H1 (cell line): ENCODE data around the gene PAIP2B. TPM values are rescaled to one million over a fixed set of nuclear protein-coding genes. Genes with fewer than 3 reads are reported as not detected.

Experiments
- CTCF ChIA-PET: fragments of 300-600 bp; sonication (Branson Sonifier 250); formaldehyde crosslinking; loops from one replicate; lab custom pipeline; 2021; ENCODE audit not compliant: partially characterized antibody; lab: Charles Lee
- POLR2A ChIA-PET: fragments of 300-600 bp; sonication (Branson Sonifier 250); formaldehyde crosslinking; loops from one replicate; lab custom pipeline; 2021; ENCODE audit warnings: inconsistent platforms; ENCODE audit not compliant: partially characterized antibody; lab: Charles Lee
- DNase-seq, 2 experiments: peaks; one replicate each; pipeline versions ENCODE4 v3.0.0 to v3.0.0-alpha.2; 2010 to 2022; ENCODE audit warnings: low spot score in 2 of 2, low read depth in 1 of 2, mixed read lengths in 1 of 2
- FAIRE-seq: peaks from 2 replicates; lab custom pipeline; 2011; peaks lifted over from hg19 to GRCh38; lab: Jason Lieb, UNC
- H2AFZ ChIP-seq: 2 replicates; pipeline ENCODE4 v1.8.1; 2012; ENCODE audit warnings: low read length, inconsistent platforms
- H2AK5ac ChIP-seq: 2 replicates; pipeline ENCODE4 v1.6.1; 2013; ENCODE audit warnings: low read depth, low read length
- H2BK120ac ChIP-seq: replicated peaks from 2 replicates; pipeline ENCODE3; 2013; ENCODE audit warnings: low read depth, low read length, inconsistent platforms
- H2BK12ac ChIP-seq: 2 replicates; pipeline ENCODE4 v1.6.1; 2013; ENCODE audit warnings: low read depth, low read length
- H2BK15ac ChIP-seq: 2 replicates; pipeline ENCODE4 v1.6.1; 2013; ENCODE audit warnings: low read length
- H2BK20ac ChIP-seq: 2 replicates; pipeline ENCODE4 v1.6.1; 2013; ENCODE audit warnings: low read length
- H2BK5ac ChIP-seq: 2 replicates; pipeline ENCODE4 v1.6.1; 2013; ENCODE audit warnings: low read depth, low read length
- H3K14ac ChIP-seq: 2 replicates; pipeline ENCODE4 v1.6.1; 2013; ENCODE audit warnings: inconsistent platforms; ENCODE audit not compliant: insufficient read length
- H3K18ac ChIP-seq: 2 replicates; pipeline ENCODE4 v1.6.1; 2013; ENCODE audit warnings: low read length; ENCODE audit errors: extremely low read depth
- H3K23ac ChIP-seq: 2 replicates; pipeline ENCODE4 v1.6.1; 2013; ENCODE audit warnings: inconsistent platforms; ENCODE audit not compliant: insufficient read length
- H3K23me2 ChIP-seq: 2 replicates; pipeline ENCODE4 v1.6.1; 2013; ENCODE audit warnings: low read depth, low read length
- H3K27ac ChIP-seq: 2 replicates; pipeline ENCODE4 v1.6.1; 2011; ENCODE audit warnings: low read depth, low read length, inconsistent platforms
- H3K27me3 ChIP-seq, 4 experiments: replicated peaks in 1 of 4; 1 replicate in 1 of 4; 2 replicates in 3 of 4; pipeline versions ENCODE4 v1.6.1 to v1.8.1; 2011 to 2013; ENCODE audit warnings: low read length in 3 of 4, mild to moderate bottlenecking in 3 of 4, inconsistent platforms in 2 of 4, mixed read lengths in 2 of 4, moderate library complexity in 1 of 4; ENCODE audit not compliant: control insufficient read depth in 3 of 4, insufficient read depth in 3 of 4; ENCODE audit errors: extremely low read depth in 1 of 4
- H3K36me3 ChIP-seq, 4 experiments: 2 replicates each; pipeline versions ENCODE4 v1.6.1 to v1.8.1; 2011 to 2013; ENCODE audit warnings: mild to moderate bottlenecking in 4 of 4, low read length in 3 of 4, moderate library complexity in 2 of 4, control low read depth in 1 of 4, inconsistent platforms in 1 of 4; ENCODE audit not compliant: insufficient read depth in 4 of 4, control insufficient read depth in 2 of 4
- H3K4ac ChIP-seq: replicated peaks from 2 replicates; pipeline ENCODE3; 2013; ENCODE audit warnings: low read length, low read depth, mixed read lengths, inconsistent platforms; ENCODE audit not compliant: insufficient read length
- H3K4me1 ChIP-seq, 4 experiments: replicated peaks in 1 of 4; 1 replicate in 1 of 4; 2 replicates in 3 of 4; pipeline versions ENCODE4 v1.6.1 to v1.8.1; 2011 to 2013; ENCODE audit warnings: low read length in 3 of 4, inconsistent platforms in 2 of 4, mixed read lengths in 1 of 4; ENCODE audit not compliant: insufficient read depth in 4 of 4, control insufficient read depth in 3 of 4
- H3K4me2 ChIP-seq, 2 experiments: 2 replicates each; pipeline versions ENCODE4 v1.6.1 to v1.8.1; 2011 to 2013; ENCODE audit warnings: low read depth in 2 of 2, low read length in 2 of 2, control low read depth in 1 of 2, inconsistent platforms in 1 of 2, mild to moderate bottlenecking in 1 of 2; ENCODE audit not compliant: insufficient read depth in 1 of 2
- H3K4me3 ChIP-seq, 4 experiments: fragments of 200-600, 300-600 bp in 1 of 4; sonication (generic), shearing (Covaris generic), sonication (Bioruptor Twin) in 1 of 4; 2 replicates each; pipeline versions ENCODE4 v1.5.1 to v1.8.1; 2011 to 2016; ENCODE audit warnings: low read length in 4 of 4, low read depth in 3 of 4, control low read depth in 2 of 4, inconsistent platforms in 2 of 4, mild to moderate bottlenecking in 2 of 4, mixed read lengths in 1 of 4, moderate library complexity in 1 of 4; ENCODE audit not compliant: insufficient read depth in 2 of 4; ENCODE audit errors: extremely low read depth in 1 of 4
- H3K56ac ChIP-seq: replicated peaks from 2 replicates; pipeline ENCODE3; 2013; ENCODE audit warnings: low read depth, mild to moderate bottlenecking, mixed read lengths, low read length, inconsistent platforms; ENCODE audit not compliant: insufficient read length
- H3K79me1 ChIP-seq: 2 replicates; pipeline ENCODE4 v1.6.1; 2013; ENCODE audit warnings: low read depth, low read length, control low read depth
- H3K79me2 ChIP-seq, 2 experiments: 2 replicates each; pipeline versions ENCODE4 v1.6.1 to v1.8.1; 2012 to 2013; ENCODE audit warnings: low read length in 2 of 2, mild to moderate bottlenecking in 2 of 2, inconsistent platforms in 1 of 2; ENCODE audit not compliant: insufficient read depth in 2 of 2, control insufficient read depth in 1 of 2
- H3K9ac ChIP-seq, 4 experiments: replicated peaks in 1 of 4; 1 replicate in 1 of 4; 2 replicates in 3 of 4; pipeline versions ENCODE4 v1.6.1 to v1.8.1; 2011 to 2013; ENCODE audit warnings: low read depth in 3 of 4, low read length in 3 of 4, control low read depth in 2 of 4, mild to moderate bottlenecking in 2 of 4, moderate library complexity in 2 of 4, inconsistent platforms in 1 of 4; ENCODE audit errors: extremely low read depth in 1 of 4
- H3K9me3 ChIP-seq, 2 experiments: 2 replicates each; pipeline versions ENCODE4 v1.6.1 to v1.8.1; 2012 to 2013; ENCODE audit warnings: mild to moderate bottlenecking in 2 of 2, moderate library complexity in 2 of 2, control low read depth in 1 of 2, inconsistent platforms in 1 of 2, low read depth in 1 of 2, low read length in 1 of 2, mixed read lengths in 1 of 2; ENCODE audit not compliant: insufficient read depth in 2 of 2
- H4K20me1 ChIP-seq, 2 experiments: replicated peaks in 1 of 2; 2 replicates each; pipeline versions ENCODE3 to v1.8.1; 2011 to 2013; ENCODE audit warnings: inconsistent platforms in 2 of 2, low read length in 2 of 2, mild to moderate bottlenecking in 1 of 2; ENCODE audit not compliant: insufficient read depth in 2 of 2, control insufficient read depth in 1 of 2
- H4K5ac ChIP-seq: 2 replicates; pipeline ENCODE4 v1.6.1; 2013; ENCODE audit warnings: low read length, low read depth, mixed read lengths, inconsistent platforms; ENCODE audit not compliant: insufficient read length
- H4K8ac ChIP-seq: 2 replicates; pipeline ENCODE4 v1.8.0; 2013; ENCODE audit warnings: mild to moderate bottlenecking, moderate library complexity, low read length, inconsistent platforms; ENCODE audit not compliant: insufficient read depth; ENCODE audit errors: extremely low read depth
- H4K91ac ChIP-seq: replicated peaks from 2 replicates; pipeline ENCODE3; 2013; ENCODE audit warnings: low read length, mixed read lengths, inconsistent platforms; ENCODE audit not compliant: insufficient read length
- CBX8 ChIP-seq: fragments of 300-800, 300-1000 bp; sonication (generic); IDR thresholded peaks from 2 replicates; pipeline ENCODE4 v1.7.1; 2016; ENCODE audit warnings: low read depth, low read length, borderline replicate concordance
- E2F6 ChIP-seq: IDR thresholded peaks from 2 replicates; pipeline ENCODE4 v1.6.1; 2012; ENCODE audit warnings: inconsistent platforms
- HDAC2 ChIP-seq, 2 experiments: fragments of 300-600 bp in 1 of 2; sonication (generic) in 1 of 2; IDR thresholded peaks; 2 replicates each; pipeline ENCODE4 v1.6.1; 2011 to 2012; ENCODE audit warnings: low read depth in 2 of 2, low read length in 2 of 2, mild to moderate bottlenecking in 2 of 2, moderate library complexity in 2 of 2, borderline replicate concordance in 1 of 2, inconsistent platforms in 1 of 2
- HDAC6 ChIP-seq: IDR thresholded peaks from one replicate; pipeline ENCODE4 v1.7.1; 2012; ENCODE audit warnings: low read depth, mild to moderate bottlenecking, inconsistent platforms, low read length, moderate library complexity
- KDM4A ChIP-seq: IDR thresholded peaks from one replicate; pipeline ENCODE4 v1.7.1; 2012; ENCODE audit warnings: low read depth, mild to moderate bottlenecking, moderate library complexity, low read length, inconsistent platforms; ENCODE audit not compliant: severe bottlenecking
- POLR2AphosphoS5 ChIP-seq: IDR thresholded peaks from 2 replicates; pipeline ENCODE4 v1.6.1; 2011; ENCODE audit warnings: low read depth, low read length
- RBBP5 ChIP-seq: IDR thresholded peaks from 2 replicates; pipeline ENCODE4 v1.7.1; 2012; ENCODE audit warnings: low read depth, mild to moderate bottlenecking, inconsistent platforms, low read length, moderate library complexity, borderline replicate concordance
- SP1 ChIP-seq: IDR thresholded peaks from 2 replicates; pipeline ENCODE4 v1.6.1; 2011; ENCODE audit warnings: low read depth, low read length
- TAF1 ChIP-seq: IDR thresholded peaks from 2 replicates; pipeline ENCODE4 v1.6.1; 2011; ENCODE audit warnings: mild to moderate bottlenecking, low read depth, low read length
- WGBS, 2 experiments: shearing (Covaris generic) in 1 of 2; methylation state at CpG; one replicate each; pipeline versions ENCODE4 v1.1.6 to v1.1.7; 2013 to 2015; ENCODE audit warnings: low lambda C conversion rate in 2 of 2, mixed read lengths in 2 of 2, inconsistent platforms in 1 of 2, low coverage in 1 of 2, missing lambda C conversion rate in 1 of 2; ENCODE audit not compliant: insufficient replicate concordance in 2 of 2, insufficient coverage in 1 of 2, insufficient read length in 1 of 2; ENCODE audit errors: extremely low coverage in 1 of 2, missing lambda C conversion rate in 1 of 2; 5-methylcytosine and 5-hydroxymethylcytosine counted together
- polyA plus RNA-seq, 7 experiments: library from polyadenylated mRNA; depleted of rRNA in 3 of 7; stranded (reverse) in 5 of 7; unstranded in 2 of 7; fragments of >200 nt in 5 of 7; fragments of 200-250 nt in 2 of 7; gene quantifications; 1 replicate in 5 of 7; 2 replicates in 1 of 7; 4 replicates in 1 of 7; pipeline versions ENCODE4 v1.2.1 to v1.2.3, GENCODE V29; 2011 to 2013; ENCODE audit warnings: missing spikeins in 2 of 7, mixed read lengths in 2 of 7
- total RNA-seq: library from RNA; stranded (reverse); fragmentation: NEBNext Ultra II Directional; extraction: Animal tissue kit (Norgen Biotek cat#: 25700); gene quantifications from 2 replicates; pipeline ENCODE4 v1.2.1, GENCODE V29; 2021

Gene PAIP2B
- total and polyA plus RNA-seq, 2 of the 8 experiments (the other 6 are each of a cell fraction or from before 2014, with no cell fraction given), result 8.4 to 31.3 TPM

DNA sequence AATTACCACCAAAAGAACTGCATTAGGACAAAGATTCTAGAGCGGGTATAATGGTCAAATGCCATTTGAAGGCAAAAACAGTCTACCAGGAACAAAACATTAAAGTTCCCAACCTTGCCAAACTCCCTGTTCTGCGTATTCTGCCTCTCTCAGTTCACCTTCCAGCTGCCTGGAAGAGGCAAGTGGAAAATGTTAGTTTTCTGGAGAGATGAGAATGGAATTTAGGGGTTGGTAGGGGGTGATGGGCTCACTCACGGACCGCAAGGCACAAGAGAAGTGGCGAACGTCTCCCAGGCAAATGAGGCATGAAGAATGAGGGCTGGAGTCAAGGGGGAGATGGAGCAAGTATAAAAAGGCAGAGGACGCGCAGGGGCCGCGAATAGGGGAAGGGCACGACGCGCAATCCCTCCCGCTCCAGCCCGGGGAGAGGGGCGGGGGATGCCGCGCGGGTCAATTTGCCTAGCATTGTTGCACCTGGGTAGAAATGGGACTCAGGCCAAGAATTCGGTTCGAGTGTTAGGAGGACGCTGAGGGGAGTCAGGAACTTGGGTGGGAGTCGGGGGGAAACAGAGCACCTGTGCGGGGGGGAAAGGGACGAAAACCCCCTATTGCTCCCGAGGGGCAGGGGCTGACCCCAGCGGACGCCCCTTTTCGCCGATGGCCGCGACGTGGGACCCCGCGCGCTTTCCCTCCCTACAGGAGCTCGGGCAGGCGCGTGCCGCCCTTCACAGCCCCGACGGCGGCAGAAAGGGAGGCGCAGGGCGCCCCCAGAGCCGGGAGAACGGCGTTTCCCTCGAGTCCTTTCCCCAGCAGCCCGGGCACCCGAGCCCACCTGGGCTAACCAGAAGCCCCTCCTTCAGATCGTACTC, 573 bp downstream of the PAIP2B start:
- Histone ChIP-seq H3K4me1 (peaks cover 0 to 4% (median 0%) of the 10 kb centered on the region in 4 experiments; a peak in 3 of 7 replicates), H2AFZ (peak overlapping the region; percentile 89), H3K4me3 (peak overlapping the region; percentile 79 to 93 (median 80)), H2BK15ac (no peak overlapping the region; the same call in 1 of the 2 replicates), H2AK5ac (no peak overlapping the region), H3K4me2 (peak overlapping the region; percentile 81 to 86), H4K5ac (peak overlapping the region; percentile 57), H3K56ac (peak overlapping the region; percentile 81), H3K4ac (no peak overlapping the region), H2BK5ac (peak overlapping the region; percentile 84; the same call in 1 of the 2 replicates), H4K20me1 (peaks cover 2 to 3% of the 10 kb centered on the region in 2 experiments), H3K23me2 (peaks cover 5% of the 10 kb centered on the region; the same call in 1 of the 2 replicates), H4K91ac (no peak overlapping the region), H3K79me2 (peaks cover 0 to 25% of the 10 kb centered on the region in 2 experiments; a peak in 2 of 4 replicates), H3K14ac (no peak overlapping the region), H4K8ac (peak overlapping the region; percentile 72), H3K9ac (peak overlapping the region; percentile 71 to 82 (median 74)), H2BK120ac (no peak overlapping the region), H3K18ac (peak overlapping the region; percentile 42; the same call in 1 of the 2 replicates), H3K27ac (peak overlapping the region; percentile 60; the same call in 1 of the 2 replicates), H3K79me1 (peaks cover 4% of the 10 kb centered on the region; the same call in 1 of the 2 replicates), H2BK20ac (no peak overlapping the region), H3K9me3 (no peaks in the 10 kb centered on the region), H2BK12ac (0 out of 2 replicates have a peak overlapping the region, but pooled peaks have one; percentile 64), H3K36me3 (no peaks in the 10 kb centered on the region; a peak in 1 of 8 replicates), H3K23ac (no peak overlapping the region), H3K27me3 (no peaks in the 10 kb centered on the region)
- ChIA-PET POLR2A (interaction anchor here (0.9 to 2.1 kb wide), 6 partner anchors 10 to 229 kb away, joined by 4 to 16 read pairs (median 5); partner anchors contain the start of gene ZNF638), CTCF (interaction anchor here (0.6 to 5.7 kb wide), 14 partner anchors 16 to 1987 kb away, joined by 3 to 40 read pairs (median 4); partner anchors contain the start of gene SMYD5)
- WGBS, 2 experiments, result 3% methylated on average over 42 of the region's 52 CpGs; no CpG with 5 or more reads in 1 of the 2 experiments
- DNase-seq, result peak in 1 of 2 experiments; percentile 65
- no peak for FAIRE-seq
- TF ChIP-seq E2F6 (peak; percentile 70; the same call in 1 of the 2 replicates), CBX8 (no peak), SP1 (0 out of 2 replicates have a peak, but pooled peaks have one; percentile 8), HDAC2 (IDR thresholded peaks at IDR 0.05; ENCODE audit: borderline replicate concordance in 1 of 2, low read depth in 2 of 2, low read length in 2 of 2) (peak in 1 of 2 experiments; percentile 63; a peak in 1 of 4 replicates), HDAC6 (no peak), RBBP5 (peak; percentile 95; the same call in 1 of the 2 replicates), POLR2AphosphoS5 (no peak), KDM4A (peak; percentile 82), TAF1 (0 out of 2 replicates have a peak, but pooled peaks have one; percentile 40)
